GM23338 (cell line): ENCODE data around the gene CRYZL1. TPM values are rescaled to one million over a fixed set of nuclear protein-coding genes. Genes with fewer than 3 reads are reported as not detected.

Experiments used
- ATAC-seq: fragments of 200-7000 bp; cut with Tn5 transposase; 3 replicates; pipeline ENCODE4 v1.9.1; 2020
- DNase-seq: peaks from one replicate; pipeline ENCODE4 v3.0.0-alpha.2; 2015; ENCODE audit warnings: low spot score
- H2AFZ ChIP-seq: fragments of 200-600 bp; sonication (generic); 2 replicates; pipeline ENCODE4 v1.8.0; 2016; ENCODE audit warnings: antibody characterized with exemption, mild to moderate bottlenecking, moderate library complexity
- H3F3A ChIP-seq: fragments of 200-600 bp; sonication (generic); replicated peaks from 2 replicates; pipeline ENCODE4 v1.8.0; 2017; ENCODE audit warnings: antibody characterized with exemption, mixed run types, low read depth
- H3K27ac ChIP-seq: fragments of 200-600 bp; sonication (generic); 2 replicates; pipeline ENCODE4 v1.6.1; 2016; ENCODE audit warnings: low read depth
- H3K27me3 ChIP-seq: fragments of 200-600 bp; sonication (generic); 2 replicates; pipeline ENCODE4 v1.8.0; 2016; ENCODE audit warnings: mild to moderate bottlenecking, mixed run types, moderate library complexity; ENCODE audit not compliant: insufficient read depth
- H3K36me3 ChIP-seq: fragments of 200-600 bp; sonication (generic); 2 replicates; pipeline ENCODE4 v1.8.0; 2016; ENCODE audit warnings: mild to moderate bottlenecking; ENCODE audit not compliant: insufficient read depth
- H3K4me1 ChIP-seq: fragments of 200-600 bp; sonication (generic); 2 replicates; pipeline ENCODE4 v1.8.0; 2016; ENCODE audit warnings: mild to moderate bottlenecking, moderate library complexity; ENCODE audit not compliant: insufficient read depth
- H3K4me2 ChIP-seq: fragments of 200-600 bp; sonication (generic); 2 replicates; pipeline ENCODE4 v1.7.1; 2017; ENCODE audit warnings: mixed run types
- H3K4me3 ChIP-seq: fragments of 200-600 bp; sonication (generic); 2 replicates; pipeline ENCODE4 v1.6.1; 2016; ENCODE audit warnings: mixed run types
- H3K79me2 ChIP-seq: fragments of 200-600 bp; sonication (generic); replicated peaks from 2 replicates; pipeline ENCODE4 v1.8.0; 2017; ENCODE audit warnings: mild to moderate bottlenecking; ENCODE audit not compliant: insufficient read depth
- H3K9me2 ChIP-seq: fragments of 200-600 bp; sonication (generic); 2 replicates; pipeline ENCODE4 v1.8.0; 2017; ENCODE audit not compliant: insufficient read depth
- H4K20me1 ChIP-seq: fragments of 200-600 bp; sonication (generic); replicated peaks from 2 replicates; pipeline ENCODE4 v1.8.0; 2017; ENCODE audit warnings: mild to moderate bottlenecking; ENCODE audit not compliant: insufficient read depth
- H3K27ac Mint-ChIP-seq: 2 replicates; pipeline ENCODE4 v1.8.0; 2020; ENCODE audit warnings: inconsistent platforms, mild to moderate bottlenecking, moderate library complexity, mixed read lengths
- H3K27me3 Mint-ChIP-seq: 3 replicates; pipeline ENCODE4 v1.8.0; 2022; ENCODE audit warnings: low read depth, mild to moderate bottlenecking, moderate library complexity, mixed read lengths, inconsistent platforms; ENCODE audit not compliant: insufficient read depth, poor library complexity
- H3K36me3 Mint-ChIP-seq: 3 replicates; pipeline ENCODE4 v1.8.0; 2021; ENCODE audit warnings: low read depth, mild to moderate bottlenecking, inconsistent platforms, moderate library complexity, mixed read lengths
- H3K4me1 Mint-ChIP-seq: 3 replicates; pipeline ENCODE4 v1.8.0; 2020; ENCODE audit warnings: mild to moderate bottlenecking, inconsistent platforms, mixed read lengths
- H3K4me3 Mint-ChIP-seq: 3 replicates; pipeline ENCODE4 v1.8.0; 2021; ENCODE audit warnings: moderate library complexity, mild to moderate bottlenecking, inconsistent platforms, mixed read lengths
- H3K9me3 Mint-ChIP-seq: 3 replicates; pipeline ENCODE4 v1.8.0; 2020; ENCODE audit warnings: moderate library complexity, mild to moderate bottlenecking, inconsistent platforms, mixed read lengths
- ETS1 ChIP-seq: IDR thresholded peaks from 2 replicates; pipeline ENCODE4 v1.6.1; 2016; ENCODE audit warnings: antibody characterized with exemption
- NANOG ChIP-seq: IDR thresholded peaks from 2 replicates; pipeline ENCODE4 v1.6.1; 2016; ENCODE audit warnings: antibody characterized with exemption, borderline replicate concordance
- REST ChIP-seq: IDR thresholded peaks from one replicate; pipeline ENCODE4 v1.6.1; 2018; ENCODE audit warnings: antibody characterized with exemption; ENCODE audit not compliant: unreplicated experiment
- STAT1 ChIP-seq: IDR thresholded peaks from one replicate; pipeline ENCODE4 v1.6.1; 2016; ENCODE audit warnings: antibody characterized with exemption; ENCODE audit not compliant: unreplicated experiment
- ZNF114 ChIP-seq: fragments of 250-450 bp; sonication (Bioruptor Pico); IDR thresholded peaks from 2 replicates; pipeline ENCODE4 v1.5.0; 2020; ENCODE audit warnings: mild to moderate bottlenecking, moderate library complexity
- ZNF462 ChIP-seq: fragments of 250-450 bp; sonication (Bioruptor Pico); IDR thresholded peaks from 2 replicates; pipeline ENCODE4 v1.5.0; 2020; ENCODE audit warnings: mild to moderate bottlenecking, moderate library complexity
- polyA plus RNA-seq: library from polyadenylated mRNA; unstranded; fragments of >200 nt; fragmentation: Nextera tagmentation; extraction: Ambion mirVana; gene quantifications from 2 replicates; pipeline ENCODE4 v1.2.1, GENCODE V29; 2016
- total RNA-seq: library from RNA; depleted of rRNA; stranded (reverse); fragments of >200 nt; shearing (Covaris generic); gene quantifications from 2 replicates; pipeline ENCODE4 v1.2.3, GENCODE V29; 2014

Gene CRYZL1
- total and polyA plus RNA-seq, 2 experiments from 2014 or later: 23.8 to 40.5 TPM

GRCh38 chr21:33648555-33648954 is 7.0 kb upstream of the CRYZL1 start:
- H3K9me2 ChIP-seq: no peaks in the 10 kb centered on the region
- H3K79me2 ChIP-seq: peaks cover 100% of the 10 kb centered on the region
- H3K36me3 ChIP-seq: no peaks in the 10 kb centered on the region
- no peak overlapping the region for H3K4me3 ChIP-seq
- Mint-ChIP-seq H3K27me3 (peaks cover 4% of the 10 kb centered on the region), H3K4me1 (peaks cover 54% of the 10 kb centered on the region), H3K9me3 (no peaks in the 10 kb centered on the region), H3K4me3 (no peak overlapping the region), H3K27ac (no peak overlapping the region; the same call in 1 of the 2 replicates), H3K36me3 (peaks cover under 1% of the 10 kb centered on the region; the same call in 1 of the 3 replicates)
- H4K20me1 ChIP-seq: peaks cover 41% of the 10 kb centered on the region
- H3K4me1 ChIP-seq: peaks cover 46% of the 10 kb centered on the region
- TF ChIP-seq STAT1 (no peak), ETS1 (no peak), ZNF114 (CRISPR knock-in tag) (no peak), REST (no peak), NANOG (no peak), ZNF462 (CRISPR knock-in tag) (no peak)
- H2AFZ ChIP-seq: no peak overlapping the region
- H3F3A ChIP-seq: no peaks in the 10 kb centered on the region
- H3K27ac ChIP-seq: no peak overlapping the region
- H3K27me3 ChIP-seq: no peaks in the 10 kb centered on the region
- ATAC-seq: no peak
- no peak for DNase-seq
- H3K4me2 ChIP-seq: no peak overlapping the region
